ENCODE results near the gene CLIC6. TPM values are rescaled to one million over a fixed set of nuclear protein-coding genes. Genes with fewer than 3 reads are reported as not detected.

CLIC6 gene
- total RNA-seq, 1 donor from 2014 or later: 23.5 TPM

DNA sequence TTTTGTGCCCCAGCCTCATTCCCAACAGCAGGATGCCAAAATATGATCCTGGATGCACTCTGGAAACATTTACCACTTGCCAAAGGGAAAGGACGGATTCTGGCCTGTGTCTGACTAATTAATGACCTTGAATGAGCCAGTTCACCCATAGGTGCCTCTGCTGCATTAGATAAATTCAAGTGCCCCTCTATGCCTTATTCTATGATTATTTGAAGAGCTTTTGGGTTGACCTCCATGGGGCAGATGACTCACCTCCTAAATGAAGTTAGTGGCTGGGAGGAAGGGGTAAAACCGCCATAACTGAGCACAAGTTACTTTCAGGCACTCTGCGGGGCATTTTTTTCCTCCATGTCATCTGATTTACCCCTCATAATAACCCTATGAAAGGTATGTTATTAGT lies 98.1 kb downstream of the CLIC6 start:
- ATAC-seq (no peak), DNase-seq (no peak)
- Histone ChIP-seq H3K27ac (no peak overlapping the region), H3K27me3 (ENCODE audit: low read depth) (no peaks in the 10 kb centered on the region), H3K4me1 (no peaks in the 10 kb centered on the region), H3K36me3 (no peaks in the 10 kb centered on the region), H3K9me3 (no peaks in the 10 kb centered on the region), H3K4me3 (no peak overlapping the region)
- TF ChIP-seq, protein P1, sequence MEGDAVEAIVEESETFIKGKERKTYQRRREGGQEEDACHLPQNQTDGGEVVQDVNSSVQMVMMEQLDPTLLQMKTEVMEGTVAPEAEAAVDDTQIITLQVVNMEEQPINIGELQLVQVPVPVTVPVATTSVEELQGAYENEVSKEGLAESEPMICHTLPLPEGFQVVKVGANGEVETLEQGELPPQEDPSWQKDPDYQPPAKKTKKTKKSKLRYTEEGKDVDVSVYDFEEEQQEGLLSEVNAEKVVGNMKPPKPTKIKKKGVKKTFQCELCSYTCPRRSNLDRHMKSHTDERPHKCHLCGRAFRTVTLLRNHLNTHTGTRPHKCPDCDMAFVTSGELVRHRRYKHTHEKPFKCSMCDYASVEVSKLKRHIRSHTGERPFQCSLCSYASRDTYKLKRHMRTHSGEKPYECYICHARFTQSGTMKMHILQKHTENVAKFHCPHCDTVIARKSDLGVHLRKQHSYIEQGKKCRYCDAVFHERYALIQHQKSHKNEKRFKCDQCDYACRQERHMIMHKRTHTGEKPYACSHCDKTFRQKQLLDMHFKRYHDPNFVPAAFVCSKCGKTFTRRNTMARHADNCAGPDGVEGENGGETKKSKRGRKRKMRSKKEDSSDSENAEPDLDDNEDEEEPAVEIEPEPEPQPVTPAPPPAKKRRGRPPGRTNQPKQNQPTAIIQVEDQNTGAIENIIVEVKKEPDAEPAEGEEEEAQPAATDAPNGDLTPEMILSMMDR (IDR thresholded peaks at IDR 0.05): no peak
- intact Hi-C loops (cut with DNase I): no loop called here

Other genes starting within 250 kb of the CLIC6 start
- gene SMIM34, start 245.0 kb upstream of the CLIC6 start, total RNA-seq: 0.56 TPM
- 21.7 TPM for gene KCNE1, start 156.8 kb upstream of the CLIC6 start, total RNA-seq
- gene RCAN1, start 53.9 kb upstream of the CLIC6 start, total RNA-seq: 22.9 TPM

Data from lower lobe of right lung (tissue), 2 donors.